Adrenal gland (tissue), 5 donors: ENCODE results near the gene TOLLIP.

Experiments used
- POLR2A ChIP-seq, 2 donors: fragments of 450-650 bp; IDR thresholded peaks; one replicate each; pipeline ENCODE4 v1.6.1; 2017; ENCODE audit warnings: antibody characterized with exemption in 2 of 2, mild to moderate bottlenecking in 2 of 2, moderate library complexity in 1 of 2
- TF ChIP-seq, protein P1 (sequence below), 6 experiments: fragments of 450-650 bp in 4 of 6; fragments of 200-600 bp in 2 of 6; sonication (generic) in 1 of 6; IDR thresholded peaks; 1 replicate in 5 of 6; 2 replicates in 1 of 6; pipeline versions ENCODE4 v1.5.1 to v1.8.0; 2016 to 2021; ENCODE audit warnings: antibody characterized with exemption in 6 of 6, mild to moderate bottlenecking in 2 of 6, moderate library complexity in 1 of 6
- donor health status: DM: no; HTN: no; CAD: no.

DNA sequence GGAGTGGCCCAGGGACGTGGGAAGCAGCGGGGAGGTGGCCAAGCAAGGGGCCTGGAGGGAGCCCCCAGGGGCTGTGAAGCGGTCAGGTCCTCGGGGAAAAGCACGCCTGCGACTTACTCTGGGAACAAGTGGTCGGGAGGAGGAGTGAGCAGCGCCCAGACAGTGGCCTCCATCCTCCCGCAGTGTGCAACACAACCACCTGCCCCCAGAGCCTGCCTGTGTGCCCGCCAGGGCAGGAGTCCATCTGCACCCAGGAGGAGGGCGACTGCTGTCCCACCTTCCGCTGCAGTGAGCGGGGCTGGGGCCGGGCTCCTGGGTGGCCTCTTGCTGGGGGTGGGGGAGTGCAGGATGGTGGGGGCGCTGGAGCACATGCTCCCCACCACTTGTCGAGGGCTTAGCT, 51.5 kb downstream of the TOLLIP start:
- TF ChIP-seq, protein P1, sequence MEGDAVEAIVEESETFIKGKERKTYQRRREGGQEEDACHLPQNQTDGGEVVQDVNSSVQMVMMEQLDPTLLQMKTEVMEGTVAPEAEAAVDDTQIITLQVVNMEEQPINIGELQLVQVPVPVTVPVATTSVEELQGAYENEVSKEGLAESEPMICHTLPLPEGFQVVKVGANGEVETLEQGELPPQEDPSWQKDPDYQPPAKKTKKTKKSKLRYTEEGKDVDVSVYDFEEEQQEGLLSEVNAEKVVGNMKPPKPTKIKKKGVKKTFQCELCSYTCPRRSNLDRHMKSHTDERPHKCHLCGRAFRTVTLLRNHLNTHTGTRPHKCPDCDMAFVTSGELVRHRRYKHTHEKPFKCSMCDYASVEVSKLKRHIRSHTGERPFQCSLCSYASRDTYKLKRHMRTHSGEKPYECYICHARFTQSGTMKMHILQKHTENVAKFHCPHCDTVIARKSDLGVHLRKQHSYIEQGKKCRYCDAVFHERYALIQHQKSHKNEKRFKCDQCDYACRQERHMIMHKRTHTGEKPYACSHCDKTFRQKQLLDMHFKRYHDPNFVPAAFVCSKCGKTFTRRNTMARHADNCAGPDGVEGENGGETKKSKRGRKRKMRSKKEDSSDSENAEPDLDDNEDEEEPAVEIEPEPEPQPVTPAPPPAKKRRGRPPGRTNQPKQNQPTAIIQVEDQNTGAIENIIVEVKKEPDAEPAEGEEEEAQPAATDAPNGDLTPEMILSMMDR (IDR thresholded peaks at IDR 0.05) = no peak
- TF ChIP-seq POLR2A (IDR thresholded peaks at IDR 0.05) = no peak
